Measurements from ENCODE around the gene CDKN2C. TPM values are rescaled to one million over a fixed set of nuclear protein-coding genes. Genes with fewer than 3 reads are reported as not detected.

The CDKN2C gene
- total and polyA plus RNA-seq, 2 experiments from 2014 or later: 2.8 to 3.2 TPM

DNA sequence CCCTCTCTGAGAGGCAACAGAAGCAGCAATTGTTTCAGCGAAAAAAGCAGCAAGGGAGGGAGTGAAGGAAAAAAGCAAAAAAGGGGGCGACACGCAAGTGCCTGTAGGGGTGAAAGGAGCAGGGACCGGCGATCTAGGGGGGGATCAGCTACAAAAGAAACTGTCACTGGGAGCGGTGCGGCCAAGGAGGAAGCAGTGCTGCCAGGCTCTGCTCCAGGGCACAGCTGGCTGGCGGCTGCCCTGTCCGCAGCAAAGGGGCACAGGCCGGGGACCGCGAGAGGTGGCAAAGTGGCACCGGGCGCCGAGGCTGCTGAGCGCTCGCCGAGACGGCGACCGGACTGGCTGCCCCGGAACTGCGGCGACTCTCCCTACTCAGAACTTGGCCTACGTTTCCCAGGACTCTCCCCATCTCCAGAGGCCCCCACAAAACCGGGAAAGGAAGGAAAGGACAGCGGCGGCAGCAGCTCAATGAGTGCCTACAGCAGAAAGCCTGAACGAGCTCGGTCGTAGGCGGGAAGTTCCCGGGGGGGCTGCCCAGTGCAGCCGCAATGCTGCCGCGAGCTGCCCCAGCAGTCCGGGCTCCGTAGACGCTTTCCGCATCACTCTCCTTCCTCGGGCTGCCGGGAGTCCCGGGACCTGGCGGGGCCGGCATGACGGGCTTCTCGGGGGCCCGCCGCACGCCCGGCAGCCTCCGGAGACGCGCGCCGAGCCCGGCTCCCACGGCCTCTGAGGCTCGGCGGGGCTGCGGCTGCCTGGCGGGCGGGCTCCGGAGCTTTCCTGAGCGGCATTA lies 1.0 kb upstream of the CDKN2C start:
- Histone ChIP-seq H3K27me3 (peaks cover 50% of the 10 kb centered on the region), H2AFZ (peak overlapping the region; percentile 59), H4K20me1 (ENCODE audit: insufficient read depth, poor library complexity, severe bottlenecking) (no peaks in the 10 kb centered on the region), H3K36me3 (replicated peaks; ENCODE audit: insufficient read depth, low read depth) (no peaks in the 10 kb centered on the region), H3K4me3 (peak overlapping the region; percentile 71), H3K9me3 (ENCODE audit: low read depth) (no peaks in the 10 kb centered on the region), H3K4me1 (ENCODE audit: insufficient read depth) (peaks cover 9% of the 10 kb centered on the region), H3K27ac (peak overlapping the region; percentile 54), H3K4me2 (peak overlapping the region; percentile 98), H3K79me2 (no peaks in the 10 kb centered on the region), H3K9me2 (replicated peaks; ENCODE audit: insufficient read depth) (no peaks in the 10 kb centered on the region)
- peak; percentile 48 for DNase-seq (ENCODE audit: low spot score)
- WGBS (ENCODE audit: low lambda C conversion rate, missing lambda C conversion rate): 1% methylated on average over 60 of the region's 65 CpGs
- no peak for TF ChIP-seq EZH2phosphoT487 (IDR thresholded peaks at IDR 0.05; ENCODE audit: low read depth, severe bottlenecking, unreplicated experiment)
- no peak for TF ChIP-seq CTCF (IDR thresholded peaks at IDR 0.05; ENCODE audit: poor library complexity)
- no peak for TF ChIP-seq EZH2 (IDR thresholded peaks at IDR 0.05; ENCODE audit: borderline replicate concordance)

DNA sequence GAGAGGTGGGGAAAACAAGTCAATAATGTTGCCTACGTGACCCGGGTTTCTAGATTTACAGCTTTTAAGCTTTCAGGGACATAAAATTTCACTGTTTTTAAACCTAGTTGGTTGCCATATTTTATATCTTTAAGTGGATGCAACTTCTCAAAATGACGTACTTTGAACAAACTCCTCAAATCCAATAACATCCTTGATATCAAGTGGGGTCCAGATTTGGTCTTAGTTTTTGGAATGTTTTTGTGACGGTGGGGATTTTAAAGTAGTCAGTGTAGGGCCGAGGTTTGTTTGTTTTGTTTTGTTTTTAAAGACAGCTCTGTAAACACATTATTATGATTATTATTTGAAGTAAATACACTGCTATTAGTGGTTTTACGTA lies 453 bp downstream of the CDKN2C start:
- peak overlapping the region; percentile 98 for H3K4me2 ChIP-seq
- 14% methylated on average over 6 of the region's 6 CpGs for WGBS (ENCODE audit: low lambda C conversion rate, missing lambda C conversion rate)
- H2AFZ ChIP-seq: peak overlapping the region; percentile 59
- peak overlapping the region; percentile 71 for H3K4me3 ChIP-seq
- no peak for DNase-seq (ENCODE audit: low spot score)
- no peaks in the 10 kb centered on the region for H3K9me3 ChIP-seq (ENCODE audit: low read depth)
- peaks cover 9% of the 10 kb centered on the region for H3K4me1 ChIP-seq (ENCODE audit: insufficient read depth)
- no peak overlapping the region for H3K27ac ChIP-seq
- H3K27me3 ChIP-seq: peaks cover 59% of the 10 kb centered on the region
- no peaks in the 10 kb centered on the region for H3K9me2 ChIP-seq (replicated peaks; ENCODE audit: insufficient read depth)
- H4K20me1 ChIP-seq (ENCODE audit: insufficient read depth, poor library complexity, severe bottlenecking): no peaks in the 10 kb centered on the region
- H3K79me2 ChIP-seq: no peaks in the 10 kb centered on the region
- TF ChIP-seq EZH2phosphoT487 (IDR thresholded peaks at IDR 0.05; ENCODE audit: low read depth, severe bottlenecking, unreplicated experiment) (no peak), EZH2 (IDR thresholded peaks at IDR 0.05; ENCODE audit: borderline replicate concordance) (no peak), CTCF (IDR thresholded peaks at IDR 0.05; ENCODE audit: poor library complexity) (no peak)
- no peaks in the 10 kb centered on the region for H3K36me3 ChIP-seq (replicated peaks; ENCODE audit: insufficient read depth, low read depth)

- no peak for TF ChIP-seq EZH2 (IDR thresholded peaks at IDR 0.05; ENCODE audit: borderline replicate concordance)
- TF ChIP-seq CTCF (IDR thresholded peaks at IDR 0.05; ENCODE audit: poor library complexity): no peak
- no peak for TF ChIP-seq EZH2phosphoT487 (IDR thresholded peaks at IDR 0.05; ENCODE audit: low read depth, severe bottlenecking, unreplicated experiment)
- Histone ChIP-seq H3K36me3 (replicated peaks; ENCODE audit: insufficient read depth, low read depth) (no peaks in the 10 kb centered on the region), H3K4me1 (ENCODE audit: insufficient read depth) (peaks cover 9% of the 10 kb centered on the region), H3K79me2 (no peaks in the 10 kb centered on the region), H3K9me3 (ENCODE audit: low read depth) (no peaks in the 10 kb centered on the region), H3K27me3 (peaks cover 65% of the 10 kb centered on the region), H3K4me2 (peak overlapping the region; percentile 98), H4K20me1 (ENCODE audit: insufficient read depth, poor library complexity, severe bottlenecking) (no peaks in the 10 kb centered on the region), H2AFZ (no peak overlapping the region), H3K4me3 (peak overlapping the region; percentile 71), H3K9me2 (replicated peaks; ENCODE audit: insufficient read depth) (no peaks in the 10 kb centered on the region), H3K27ac (no peak overlapping the region)
- 31% methylated on average over 7 of the region's 7 CpGs for whole genome bisulfite sequencing (ENCODE audit: low lambda C conversion rate, missing lambda C conversion rate)
- no peak for DNase-seq (ENCODE audit: low spot score)
These were observed 1.0 kb downstream of the CDKN2C start for GRCh38 chr1:50970931-50971582.
